Measurements from ENCODE around the gene NAPB.

Gene NAPB

GRCh38 chr20:23417861-23418260 lies 3.4 kb downstream of the NAPB start:
- Mint-ChIP-seq H3K9me3 (no peaks in the 10 kb centered on the region), H3K4me1 (peaks cover 59% of the 10 kb centered on the region), H3K4me3 (no peak overlapping the region), H3K27ac (no peak overlapping the region), H3K27me3 (no peaks in the 10 kb centered on the region)
- ATAC-seq (no peak), DNase-seq (no peak)

- Mint-ChIP-seq H3K9me3 (no peaks in the 10 kb centered on the region), H3K27me3 (no peaks in the 10 kb centered on the region), H3K27ac (peak overlapping the region in 1 of 2 donors; percentile 37), H3K4me3 (no peak overlapping the region), H3K4me1 (peaks cover 67% of the 10 kb centered on the region)
- ATAC-seq, result no peak
- DNase-seq, result peak in 1 of 2 donors; percentile 11
These were observed 5.2 kb downstream of the NAPB start for GRCh38 chr20:23415959-23416583.

GRCh38 chr20:23415555-23415954 lies 5.7 kb downstream of the NAPB start:
- Mint-ChIP-seq H3K4me1 (peaks cover 72% of the 10 kb centered on the region), H3K4me3 (no peak overlapping the region)

GRCh38 chr20:23414526-23415188 lies 6.6 kb downstream of the NAPB start:
- peaks cover 77% of the 10 kb centered on the region for H3K4me1 Mint-ChIP-seq
- H3K4me3 Mint-ChIP-seq, result no peak overlapping the region
- H3K27me3 Mint-ChIP-seq, result no peaks in the 10 kb centered on the region
- no peaks in the 10 kb centered on the region for H3K9me3 Mint-ChIP-seq
- H3K27ac Mint-ChIP-seq, result peak overlapping the region in 1 of 2 donors; percentile 34
- no peak for ATAC-seq
- no peak for DNase-seq

More at GRCh38 chr20:23415555-23415954, 5.7 kb downstream of the NAPB start:
- no peaks in the 10 kb centered on the region for H3K27me3 Mint-ChIP-seq
- ATAC-seq (no peak), DNase-seq (no peak)
- H3K27ac Mint-ChIP-seq, result peak overlapping the region in 1 of 2 donors; percentile 37
- no peaks in the 10 kb centered on the region for H3K9me3 Mint-ChIP-seq

GRCh38 chr20:23413862-23414422 lies 7.3 kb downstream of the NAPB start:
- ATAC-seq, result no peak
- Mint-ChIP-seq H3K9me3 (no peaks in the 10 kb centered on the region), H3K4me3 (no peak overlapping the region), H3K4me1 (peaks cover 76% of the 10 kb centered on the region), H3K27ac (no peak overlapping the region), H3K27me3 (no peaks in the 10 kb centered on the region)
- DNase-seq, result no peak

GRCh38 chr20:23412026-23412425 lies 9.3 kb downstream of the NAPB start:
- Mint-ChIP-seq H3K4me1 (peaks cover 80% of the 10 kb centered on the region), H3K27me3 (no peaks in the 10 kb centered on the region), H3K4me3 (no peak overlapping the region), H3K27ac (peak overlapping the region in 1 of 2 donors; percentile 65), H3K9me3 (no peaks in the 10 kb centered on the region)
- DNase-seq (no peak), ATAC-seq (no peak)

- no peak overlapping the region for H3K4me3 Mint-ChIP-seq
- peaks cover 80% of the 10 kb centered on the region for H3K4me1 Mint-ChIP-seq
- no peaks in the 10 kb centered on the region for H3K9me3 Mint-ChIP-seq
- H3K27me3 Mint-ChIP-seq, result no peaks in the 10 kb centered on the region
- H3K27ac Mint-ChIP-seq, result no peak overlapping the region
- ATAC-seq (no peak), DNase-seq (no peak)
These were observed 10.2 kb downstream of the NAPB start for GRCh38 chr20:23410916-23411695.

GRCh38 chr20:23409800-23410199 lies 11.5 kb downstream of the NAPB start:
- no peak for DNase-seq
- no peaks in the 10 kb centered on the region for H3K27me3 Mint-ChIP-seq
- ATAC-seq, result no peak
- peak overlapping the region in 1 of 2 donors; percentile 92 for H3K27ac Mint-ChIP-seq
- peaks cover 75% of the 10 kb centered on the region for H3K4me1 Mint-ChIP-seq
- H3K4me3 Mint-ChIP-seq, result no peak overlapping the region
- H3K9me3 Mint-ChIP-seq, result no peaks in the 10 kb centered on the region

GRCh38 chr20:23408957-23409356 lies 12.3 kb downstream of the NAPB start:
- Mint-ChIP-seq H3K9me3 (no peaks in the 10 kb centered on the region), H3K4me1 (peaks cover 75% of the 10 kb centered on the region), H3K4me3 (no peak overlapping the region), H3K27me3 (no peaks in the 10 kb centered on the region), H3K27ac (no peak overlapping the region)
- DNase-seq (no peak), ATAC-seq (no peak)

- H3K4me3 Mint-ChIP-seq, result peak overlapping the region; percentile 46 to 55
- peak; percentile 23 to 41 for DNase-seq
- no peaks in the 10 kb centered on the region for H3K27me3 Mint-ChIP-seq
- peak; percentile 99 for ATAC-seq
- no peaks in the 10 kb centered on the region for H3K9me3 Mint-ChIP-seq
- peak overlapping the region in 1 of 2 donors; percentile 42 for H3K27ac Mint-ChIP-seq
- peaks cover 65% of the 10 kb centered on the region for H3K4me1 Mint-ChIP-seq
These were observed 13.4 kb downstream of the NAPB start for GRCh38 chr20:23407781-23408464.

- Mint-ChIP-seq H3K4me3 (no peak overlapping the region), H3K27ac (no peak overlapping the region), H3K9me3 (no peaks in the 10 kb centered on the region), H3K27me3 (no peaks in the 10 kb centered on the region), H3K4me1 (peaks cover 55% of the 10 kb centered on the region)
- no peak for DNase-seq
- ATAC-seq, result no peak
These were observed 14.4 kb downstream of the NAPB start for GRCh38 chr20:23406880-23407279.

- Mint-ChIP-seq H3K9me3 (no peaks in the 10 kb centered on the region), H3K4me1 (peaks cover 53% of the 10 kb centered on the region), H3K4me3 (no peak overlapping the region), H3K27me3 (no peaks in the 10 kb centered on the region), H3K27ac (no peak overlapping the region)
- ATAC-seq (no peak), DNase-seq (no peak)
These were observed 17.1 kb downstream of the NAPB start for GRCh38 chr20:23404196-23404595.

GRCh38 chr20:23403751-23404150 lies 17.5 kb downstream of the NAPB start:
- ATAC-seq (no peak), DNase-seq (no peak)
- H3K4me3 Mint-ChIP-seq, result no peak overlapping the region
- H3K27me3 Mint-ChIP-seq, result no peaks in the 10 kb centered on the region
- no peaks in the 10 kb centered on the region for H3K9me3 Mint-ChIP-seq
- H3K4me1 Mint-ChIP-seq, result peaks cover 55% of the 10 kb centered on the region
- no peak overlapping the region for H3K27ac Mint-ChIP-seq

GRCh38 chr20:23401051-23401450 lies 20.2 kb downstream of the NAPB start:
- H3K27me3 Mint-ChIP-seq, result no peaks in the 10 kb centered on the region
- H3K27ac Mint-ChIP-seq, result peak overlapping the region in 1 of 2 donors; percentile 42
- no peak for DNase-seq
- H3K4me3 Mint-ChIP-seq, result no peak overlapping the region
- peaks cover 45% of the 10 kb centered on the region for H3K4me1 Mint-ChIP-seq
- ATAC-seq, result no peak
- no peaks in the 10 kb centered on the region for H3K9me3 Mint-ChIP-seq

GRCh38 chr20:23399568-23400241 lies 21.6 kb downstream of the NAPB start:
- Mint-ChIP-seq H3K27ac (peak overlapping the region; percentile 1 to 60), H3K27me3 (no peaks in the 10 kb centered on the region), H3K4me1 (peaks cover 42% of the 10 kb centered on the region), H3K9me3 (no peaks in the 10 kb centered on the region), H3K4me3 (peak overlapping the region; percentile 48 to 51)
- peak; percentile 20 to 41 for DNase-seq
- peak; percentile 96 for ATAC-seq

Measured in stimulated activated naive CD8-positive, alpha-beta T cell treated with anti-CD3 and anti-CD28 coated beads, Interleukin-15, amount 100 ng/mL, for 72 hours (primary cell).